ENCODE measurements around the gene TSGA10. TPM values are rescaled to one million over a fixed set of nuclear protein-coding genes. Genes with fewer than 3 reads are reported as not detected.
A peak's percentile ranks its signal among the peaks of the same experiment; 100 is the strongest.
"Not testable (repeated sequence)": the region's sequence is repeated elsewhere in the genome, so short reads cannot be mapped to it uniquely, and the experiment has no call there.

Gene TSGA10
- total and polyA plus RNA-seq, 8 donors: 3.7 to 19.8 (median 15.3) TPM

DNA sequence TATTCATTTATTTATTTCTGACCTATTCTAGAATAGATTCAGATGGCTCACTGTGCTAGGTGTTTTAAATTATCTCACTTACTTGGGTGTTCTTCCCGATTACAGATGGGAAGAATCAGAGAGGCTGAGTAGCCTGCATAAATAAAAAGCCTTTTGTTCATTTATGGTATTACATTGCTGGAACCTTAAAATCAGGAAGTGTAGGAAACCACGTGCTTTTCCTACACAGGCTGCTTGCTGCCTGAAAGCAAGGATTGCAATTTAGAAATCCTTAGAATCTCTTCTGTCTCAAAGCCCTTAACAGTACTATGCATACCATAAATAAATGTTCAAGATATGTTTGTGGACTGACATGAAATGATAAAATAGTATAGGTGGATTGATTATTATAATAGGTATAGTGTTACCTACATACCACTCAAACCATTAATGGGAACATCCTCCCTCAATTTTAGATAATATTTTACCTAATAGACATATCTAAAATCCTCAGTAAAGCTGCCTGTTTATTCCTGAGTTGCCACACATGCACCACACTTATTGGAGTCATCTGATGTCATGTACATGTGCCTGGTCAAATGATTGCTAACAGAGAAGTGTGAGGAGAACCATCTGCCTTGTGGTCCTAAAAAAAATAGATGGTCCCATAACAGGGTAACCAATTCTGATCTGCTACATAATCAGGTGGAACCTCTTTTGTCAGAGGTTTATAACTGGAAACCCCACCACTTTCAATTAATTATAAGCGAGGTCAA is 86.7 kb downstream of the TSGA10 start:
- no peak overlapping the region for H3K27ac ChIP-seq
- intact Hi-C loops (cut with DNase I): no loop called here
- peaks cover 3 to 13% of the 10 kb centered on the region in 2 donors for H3K4me1 ChIP-seq
- TF ChIP-seq CTCF (IDR thresholded peaks at IDR 0.05): no peak
- no peaks in the 10 kb centered on the region for H3K9me3 ChIP-seq
- DNase-seq: no peak
- no peaks in the 10 kb centered on the region for H3K36me3 ChIP-seq
- no peaks in the 10 kb centered on the region for H3K27me3 ChIP-seq
- no peak overlapping the region for H3K4me3 ChIP-seq
- no peak for ATAC-seq

- Histone ChIP-seq H3K27me3 (no peaks in the 10 kb centered on the region), H3K4me3 (no peak overlapping the region), H3K9me3 (no peaks in the 10 kb centered on the region), H3K4me1 (peaks cover 3 to 13% of the 10 kb centered on the region in 2 donors), H3K27ac (peak overlapping the region; percentile 8 to 58), H3K36me3 (no peaks in the 10 kb centered on the region)
- peak in 2 of 4 donors; percentile 14 to 58 for DNase-seq
- peak; percentile 26 to 28 for TF ChIP-seq CTCF (IDR thresholded peaks at IDR 0.05)
- ATAC-seq: peak; percentile 98
- intact Hi-C loops (cut with DNase I): no loop called here
Measured at GRCh38 chr2:99066075-99066958, 88.4 kb downstream of the TSGA10 start.

DNA sequence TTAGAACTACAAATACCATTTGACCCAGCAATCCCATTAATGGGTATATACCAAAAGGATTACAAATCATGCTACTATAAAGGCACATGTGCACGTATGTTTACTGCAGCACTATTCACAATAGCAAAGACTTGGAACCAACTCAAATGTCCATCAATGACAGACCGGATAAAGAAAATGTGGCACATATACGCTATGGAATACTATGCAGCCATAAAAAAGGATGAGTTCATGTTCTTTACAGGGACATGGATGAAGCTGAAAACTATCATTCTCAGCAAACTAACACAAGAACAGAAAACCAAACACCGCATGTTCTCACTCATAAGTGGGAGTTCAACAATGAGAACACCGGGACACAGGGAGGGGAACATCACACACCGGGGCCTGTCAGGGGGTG is 105.6 kb downstream of the TSGA10 start:
- H3K9me3 ChIP-seq: peaks cover 0 to 21% of the 10 kb centered on the region in 2 donors
- H3K4me3 ChIP-seq; H3K27me3 ChIP-seq; H3K4me1 ChIP-seq; H3K27ac ChIP-seq; H3K36me3 ChIP-seq; ATAC-seq; intact Hi-C loops (cut with DNase I); DNase-seq: not testable (repeated sequence)

- H3K27me3 ChIP-seq; intact Hi-C loops (cut with DNase I); DNase-seq; ATAC-seq; H3K4me1 ChIP-seq; H3K4me3 ChIP-seq; H3K9me3 ChIP-seq; H3K36me3 ChIP-seq; H3K27ac ChIP-seq: not testable (repeated sequence)
Measured at GRCh38 chr2:99040736-99041300, 113.9 kb downstream of the TSGA10 start.

DNA sequence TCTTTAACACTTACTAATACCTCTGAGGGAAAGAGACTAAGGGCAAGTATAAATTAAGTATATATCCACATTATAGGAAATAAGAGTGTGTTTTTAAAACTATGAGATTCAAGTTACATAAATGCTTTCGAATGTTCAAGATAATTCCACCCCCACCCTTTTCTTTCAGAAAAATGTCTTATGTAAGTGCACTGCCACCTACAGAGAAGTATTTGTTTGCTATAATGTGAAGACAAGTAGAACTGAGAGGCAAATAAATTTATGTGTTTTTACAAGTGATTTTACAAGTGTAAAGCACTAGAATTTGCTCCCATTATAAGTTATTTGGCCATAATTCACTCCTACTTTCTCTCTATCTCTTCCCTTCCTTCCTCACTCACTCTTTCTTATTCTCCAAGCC is 118.8 kb downstream of the TSGA10 start:
- no peaks in the 10 kb centered on the region for H3K4me1 ChIP-seq
- intact Hi-C loops (cut with DNase I): no loop called here
- ATAC-seq (no peak), DNase-seq (no peak)
- no peak overlapping the region for H3K27ac ChIP-seq
- no peak overlapping the region for H3K4me3 ChIP-seq
- no peaks in the 10 kb centered on the region for H3K27me3 ChIP-seq
- peaks cover 0 to 4% of the 10 kb centered on the region in 2 donors for H3K9me3 ChIP-seq
- H3K36me3 ChIP-seq: no peaks in the 10 kb centered on the region
- TF ChIP-seq CTCF (IDR thresholded peaks at IDR 0.05): no peak

GRCh38 chr2:99032786-99033185 is 122.0 kb downstream of the TSGA10 start:
- no peak overlapping the region for H3K4me3 ChIP-seq
- intact Hi-C loops (cut with DNase I): no loop called here
- no peaks in the 10 kb centered on the region for H3K36me3 ChIP-seq
- H3K27me3 ChIP-seq: no peaks in the 10 kb centered on the region
- H3K4me1 ChIP-seq: no peaks in the 10 kb centered on the region
- no peak for ATAC-seq
- DNase-seq: no peak
- no peaks in the 10 kb centered on the region for H3K9me3 ChIP-seq
- no peak for TF ChIP-seq CTCF (IDR thresholded peaks at IDR 0.05)
- H3K27ac ChIP-seq: no peak overlapping the region

Data from left lung (tissue), 10 donors.